ENCODE measurements around the gene EN2.

The EN2 gene

GRCh38 chr7:155488483-155489127 lies 30.7 kb downstream of the EN2 start:
- TF ChIP-seq GABPA (IDR thresholded peaks at IDR 0.05; ENCODE audit: low read depth) (no peak), POLR2AphosphoS5 (IDR thresholded peaks at IDR 0.05; ENCODE audit: low read depth) (no peak), SPI1 (IDR thresholded peaks at IDR 0.05; ENCODE audit: borderline replicate concordance, low read depth) (no peak), REST (IDR thresholded peaks at IDR 0.05; ENCODE audit: insufficient replicate concordance, low read depth) (no peak), CTCF (IDR thresholded peaks at IDR 0.05; ENCODE audit: insufficient read depth, low read length) (no peak)
- H3K4me3 ChIP-seq (replicated peaks; ENCODE audit: insufficient read depth, low read length): no peak overlapping the region
- H3K27ac ChIP-seq (replicated peaks): no peak overlapping the region
- peaks cover 28% of the 10 kb centered on the region for H3K27me3 ChIP-seq (ENCODE audit: insufficient read depth, poor library complexity, severe bottlenecking)
- DNase-seq (ENCODE audit: low read depth in 1 of 2, low spot score in 1 of 2): no peak

- Histone ChIP-seq H3K4me3 (replicated peaks; ENCODE audit: insufficient read depth, low read length) (no peak overlapping the region), H3K27ac (replicated peaks) (no peak overlapping the region), H3K27me3 (ENCODE audit: insufficient read depth, poor library complexity, severe bottlenecking) (peaks cover 28% of the 10 kb centered on the region)
- no peak for TF ChIP-seq SPI1 (IDR thresholded peaks at IDR 0.05; ENCODE audit: borderline replicate concordance, low read depth)
- TF ChIP-seq CTCF (IDR thresholded peaks at IDR 0.05; ENCODE audit: insufficient read depth, low read length): no peak
- no peak for TF ChIP-seq POLR2AphosphoS5 (IDR thresholded peaks at IDR 0.05; ENCODE audit: low read depth)
- TF ChIP-seq REST (IDR thresholded peaks at IDR 0.05; ENCODE audit: insufficient replicate concordance, low read depth): no peak
- DNase-seq (ENCODE audit: low read depth in 1 of 2, low spot score in 1 of 2): no peak
These were observed 31.4 kb downstream of the EN2 start for GRCh38 chr7:155489158-155489840.

GRCh38 chr7:155489862-155490696 lies 32.1 kb downstream of the EN2 start:
- Histone ChIP-seq H3K27ac (replicated peaks) (no peak overlapping the region), H3K4me3 (replicated peaks; ENCODE audit: insufficient read depth, low read length) (no peak overlapping the region)

More at GRCh38 chr7:155489862-155490696, 32.1 kb downstream of the EN2 start:
- no peak for DNase-seq (ENCODE audit: low read depth in 1 of 2, low spot score in 1 of 2)
- H3K27me3 ChIP-seq (ENCODE audit: insufficient read depth, poor library complexity, severe bottlenecking): peaks cover 27% of the 10 kb centered on the region
- TF ChIP-seq POLR2AphosphoS5 (IDR thresholded peaks at IDR 0.05; ENCODE audit: low read depth) (no peak), CTCF (IDR thresholded peaks at IDR 0.05; ENCODE audit: insufficient read depth, low read length) (no peak), GABPA (IDR thresholded peaks at IDR 0.05; ENCODE audit: low read depth) (no peak)
